ENCODE measurements around the gene AATK. TPM values are rescaled to one million over a fixed set of nuclear protein-coding genes. Genes with fewer than 3 reads are reported as not detected.

The AATK gene
- polyA plus RNA-seq, 1 donor (not counting 4 experiments of a cell fraction or from before 2014, with no cell fraction given) = 0.16 TPM

GRCh38 chr17:81167638-81168037, 1.6 kb upstream of the AATK start:
- DNase-seq (ENCODE audit: low read depth, low spot score) (no peak), FAIRE-seq (no peak)
- peaks cover 2% of the 10 kb centered on the region for H4K20me1 ChIP-seq (ENCODE audit: control insufficient read depth, extremely low read depth, insufficient read depth, low read length)
- H3K79me2 ChIP-seq (ENCODE audit: control insufficient read depth, insufficient read depth, low read length) = no peaks in the 10 kb centered on the region
- no peak overlapping the region for H3K4me2 ChIP-seq (ENCODE audit: control insufficient read depth, extremely low read depth, insufficient read depth, low read depth, low read length)
- no peaks in the 10 kb centered on the region for H3K9me3 ChIP-seq (ENCODE audit: control insufficient read depth, low read depth, low read length)
- no peak for TF ChIP-seq EZH2 (IDR thresholded peaks at IDR 0.05; ENCODE audit: low read length)
- TF ChIP-seq CTCF (optimal IDR thresholded peaks at IDR 0.05 in 1 of 3, IDR thresholded peaks at IDR 0.05 in 1 of 3, conservative IDR thresholded peaks at IDR 0.05 in 1 of 3; ENCODE audit: extremely low read depth in 1 of 3, insufficient read depth in 2 of 3, low read length in 3 of 3) = no peak
- no peaks in the 10 kb centered on the region for H3K4me1 ChIP-seq (ENCODE audit: control insufficient read depth, extremely low read depth, insufficient read depth, low read length)
- H3K27ac ChIP-seq (ENCODE audit: control insufficient read depth, insufficient read depth, low read length) = no peak overlapping the region
- dilution Hi-C loops (cut with MboI; ENCODE audit: extremely low pct_ligation_motif_present, low sequenced_read_pairs) = no loop called here
- no peak overlapping the region for H3K9ac ChIP-seq (ENCODE audit: control insufficient read depth, extremely low read depth, insufficient read depth, low read length)
- H3K4me3 ChIP-seq (ENCODE audit: control insufficient read depth in 2 of 3, extremely low read depth in 1 of 3, insufficient read depth in 2 of 3, low read depth in 1 of 3, low read length in 3 of 3) = no peak overlapping the region
- H3K36me3 ChIP-seq (ENCODE audit: control insufficient read depth in 2 of 2, extremely low read depth in 1 of 2, insufficient read depth in 2 of 2, low read length in 2 of 2) = no peaks in the 10 kb centered on the region
- H3K9me1 ChIP-seq (ENCODE audit: control insufficient read depth, extremely low read depth, insufficient read depth, low read length) = no peaks in the 10 kb centered on the region
- H3K27me3 ChIP-seq (ENCODE audit: control insufficient read depth, extremely low read depth, insufficient read depth, low read length) = peaks cover 41% of the 10 kb centered on the region
- no peak overlapping the region for H2AFZ ChIP-seq (ENCODE audit: control insufficient read depth, low read length)

GRCh38 chr17:81167194-81167524, 1.1 kb upstream of the AATK start:
- Histone ChIP-seq H3K9me1 (ENCODE audit: control insufficient read depth, extremely low read depth, insufficient read depth, low read length) (no peaks in the 10 kb centered on the region), H3K9ac (ENCODE audit: control insufficient read depth, extremely low read depth, insufficient read depth, low read length) (no peak overlapping the region), H3K4me2 (ENCODE audit: control insufficient read depth, extremely low read depth, insufficient read depth, low read depth, low read length) (no peak overlapping the region), H3K4me1 (ENCODE audit: control insufficient read depth, extremely low read depth, insufficient read depth, low read length) (no peaks in the 10 kb centered on the region), H3K4me3 (ENCODE audit: control insufficient read depth in 2 of 3, extremely low read depth in 1 of 3, insufficient read depth in 2 of 3, low read depth in 1 of 3, low read length in 3 of 3) (no peak overlapping the region), H2AFZ (ENCODE audit: control insufficient read depth, low read length) (no peak overlapping the region), H4K20me1 (ENCODE audit: control insufficient read depth, extremely low read depth, insufficient read depth, low read length) (peaks cover 2% of the 10 kb centered on the region), H3K79me2 (ENCODE audit: control insufficient read depth, insufficient read depth, low read length) (no peaks in the 10 kb centered on the region), H3K27me3 (ENCODE audit: control insufficient read depth, extremely low read depth, insufficient read depth, low read length) (peaks cover 42% of the 10 kb centered on the region), H3K27ac (ENCODE audit: control insufficient read depth, insufficient read depth, low read length) (no peak overlapping the region), H3K9me3 (ENCODE audit: control insufficient read depth, low read depth, low read length) (no peaks in the 10 kb centered on the region), H3K36me3 (ENCODE audit: control insufficient read depth in 2 of 2, extremely low read depth in 1 of 2, insufficient read depth in 2 of 2, low read length in 2 of 2) (no peaks in the 10 kb centered on the region)
- TF ChIP-seq CTCF (optimal IDR thresholded peaks at IDR 0.05 in 1 of 3, IDR thresholded peaks at IDR 0.05 in 1 of 3, conservative IDR thresholded peaks at IDR 0.05 in 1 of 3; ENCODE audit: extremely low read depth in 1 of 3, insufficient read depth in 2 of 3, low read length in 3 of 3) = no peak
- TF ChIP-seq EZH2 (IDR thresholded peaks at IDR 0.05; ENCODE audit: low read length) = no peak
- no peak for FAIRE-seq
- dilution Hi-C loops (cut with MboI; ENCODE audit: extremely low pct_ligation_motif_present, low sequenced_read_pairs) = no loop called here
- no peak for DNase-seq (ENCODE audit: low read depth, low spot score)

Measured in keratinocyte (primary cell).